GM21360 (cell line): Measurements from ENCODE around the gene CALML5.

Experiments
- ATAC-seq: cut with Tn5 transposase; IDR thresholded peaks from one replicate; pipeline ENCODE4 v1.9.1; 2021; ENCODE audit warnings: mild to moderate bottlenecking, moderate library complexity; ENCODE audit not compliant: unreplicated experiment

Gene CALML5

DNA sequence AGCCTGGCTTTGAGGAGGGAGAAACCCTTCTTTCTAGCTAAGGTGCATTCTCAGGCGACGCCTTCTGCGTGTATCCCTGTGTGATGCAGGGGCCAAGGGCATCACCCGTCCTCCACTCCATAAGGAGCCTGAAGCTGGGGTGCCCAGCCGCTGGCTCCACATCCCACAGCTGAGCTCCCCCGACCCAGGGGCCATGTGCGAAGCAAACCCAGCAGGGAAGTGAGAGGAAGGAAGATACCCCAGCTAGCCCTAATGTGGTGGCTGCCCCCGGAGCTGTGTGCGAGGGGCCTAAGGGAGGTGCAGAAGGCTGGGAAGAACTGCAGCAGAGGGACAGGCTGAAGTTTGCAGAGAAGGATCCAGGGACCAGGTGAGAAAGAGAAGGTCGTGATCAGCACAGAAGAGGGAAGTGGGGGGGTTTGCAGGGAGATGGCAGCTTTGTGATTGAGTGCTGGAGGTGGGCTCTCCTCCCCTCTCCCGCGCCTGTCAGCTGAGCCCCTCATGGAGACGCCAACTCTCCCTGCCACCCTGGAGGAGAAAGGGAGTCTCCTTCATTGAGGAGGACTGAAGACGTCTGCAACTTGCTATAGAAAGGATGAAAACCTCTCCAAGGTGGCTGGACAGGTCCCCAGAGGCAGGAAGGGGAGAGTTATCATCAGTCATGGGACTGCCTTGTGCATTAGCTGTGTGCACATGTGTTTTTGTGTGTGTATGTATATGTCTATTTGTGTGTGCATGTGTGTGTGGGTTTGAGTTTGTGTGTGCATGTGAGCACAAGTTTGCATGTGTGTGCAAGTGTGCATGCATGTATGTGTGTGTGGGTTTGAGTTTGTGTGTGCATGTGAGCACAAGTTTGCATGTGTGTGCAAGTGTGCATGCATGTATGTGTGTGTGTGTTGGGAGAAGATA lies 3.5 kb upstream of the CALML5 start:
- ATAC-seq = no peak

DNA sequence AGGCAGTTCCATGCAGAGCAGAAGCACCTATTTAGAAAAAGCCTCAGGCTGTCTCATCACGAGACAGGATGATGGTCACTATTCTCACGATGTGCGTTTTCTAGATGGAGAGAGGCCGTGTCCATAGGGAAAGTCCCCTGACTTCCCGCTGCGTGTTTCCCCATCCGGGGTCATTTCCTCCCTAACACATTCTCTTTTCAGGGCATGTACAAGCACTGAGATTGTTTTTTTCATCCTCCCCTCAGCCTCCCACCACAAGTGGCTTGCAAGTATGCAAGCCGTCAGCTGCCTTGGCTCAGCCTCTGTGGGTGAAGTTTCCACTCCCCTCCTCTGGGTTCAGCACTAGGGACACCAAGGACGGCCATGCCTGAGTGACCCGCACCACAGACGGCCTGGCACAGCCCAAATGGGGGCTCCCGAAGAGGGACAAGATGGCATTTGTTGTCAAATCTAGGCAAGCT lies 2.7 kb upstream of the CALML5 start:
- ATAC-seq = no peak

DNA sequence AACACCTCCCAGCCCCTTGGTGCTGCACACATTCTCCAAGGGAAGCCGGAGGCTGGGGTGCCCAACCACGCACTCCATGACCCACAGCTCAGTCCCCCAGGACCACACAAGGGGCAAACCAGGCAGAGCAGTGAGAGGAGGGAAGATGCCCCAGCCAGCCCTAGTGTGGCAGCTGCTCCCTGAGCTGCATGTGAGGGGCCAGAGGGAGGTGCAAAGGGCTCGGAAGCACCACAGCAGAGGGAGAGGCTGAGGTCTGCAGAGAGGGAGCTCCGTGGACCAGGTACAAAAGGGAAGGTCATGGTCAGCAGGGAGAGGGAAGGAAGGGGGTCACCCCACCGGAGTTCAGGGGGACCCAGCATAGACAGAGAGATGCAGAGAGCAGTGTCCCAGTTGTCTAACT lies 1.5 kb upstream of the CALML5 start:
- ATAC-seq = no peak

DNA sequence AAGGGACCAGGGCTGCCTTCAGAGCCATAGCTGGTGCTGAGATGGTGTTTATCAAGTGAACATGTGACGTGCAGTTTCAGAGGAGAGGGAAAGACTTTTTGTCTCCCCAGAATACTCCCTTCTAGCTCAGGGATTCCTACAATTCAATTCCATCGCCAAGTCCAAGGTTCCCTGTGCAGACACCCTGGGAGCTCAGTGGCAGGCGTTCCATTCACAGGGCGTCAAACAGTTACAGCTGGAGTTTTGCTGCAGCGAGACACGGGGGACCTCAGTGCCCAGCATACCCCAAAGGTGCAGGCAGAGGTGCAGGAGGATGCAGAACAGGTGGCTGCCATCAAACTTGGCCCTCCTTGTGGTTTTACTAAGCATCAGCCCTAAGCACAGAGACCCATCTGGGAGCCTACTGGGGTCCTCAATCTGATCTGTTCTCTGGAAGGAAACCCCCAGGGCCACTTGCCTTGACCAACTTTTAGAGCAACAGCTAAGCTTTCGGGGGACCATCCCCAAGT lies 846 bp upstream of the CALML5 start:
- ATAC-seq = no peak

DNA sequence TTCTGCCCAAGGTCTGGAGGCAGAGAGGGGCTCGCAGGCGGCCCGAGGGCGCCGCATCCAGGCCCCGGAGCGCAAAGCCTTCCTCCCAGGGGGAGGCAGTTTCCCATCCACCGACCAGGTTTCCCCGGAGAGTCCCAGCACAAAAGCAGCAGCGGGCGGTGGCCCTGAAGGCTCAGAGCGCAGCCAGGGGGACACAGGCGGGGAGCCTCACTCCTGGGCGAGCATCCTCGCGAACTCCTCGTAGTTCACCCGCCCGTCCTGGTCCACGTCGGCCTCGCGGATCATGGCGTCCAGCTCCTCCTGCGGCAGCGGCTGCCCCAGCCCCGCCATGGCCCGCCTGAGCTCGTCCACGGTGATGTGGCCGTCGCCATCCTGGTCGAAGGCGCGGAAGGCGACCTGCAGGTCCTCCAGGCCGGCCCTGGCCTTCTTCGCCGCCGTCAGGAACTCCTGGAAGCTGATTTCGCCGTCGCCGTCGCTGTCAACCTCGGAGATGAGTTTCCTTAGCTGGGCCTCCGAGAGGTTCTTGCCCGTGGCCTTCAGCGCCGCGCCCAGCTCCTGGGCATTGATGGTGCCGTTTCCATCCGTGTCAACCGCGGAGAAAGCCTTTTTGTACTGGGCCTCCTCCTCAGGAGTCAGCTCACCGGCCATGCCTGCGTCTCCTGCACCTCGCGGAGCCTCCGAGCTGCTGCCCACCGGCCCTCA lies 428 bp downstream of the CALML5 start:
- no peak for ATAC-seq

DNA sequence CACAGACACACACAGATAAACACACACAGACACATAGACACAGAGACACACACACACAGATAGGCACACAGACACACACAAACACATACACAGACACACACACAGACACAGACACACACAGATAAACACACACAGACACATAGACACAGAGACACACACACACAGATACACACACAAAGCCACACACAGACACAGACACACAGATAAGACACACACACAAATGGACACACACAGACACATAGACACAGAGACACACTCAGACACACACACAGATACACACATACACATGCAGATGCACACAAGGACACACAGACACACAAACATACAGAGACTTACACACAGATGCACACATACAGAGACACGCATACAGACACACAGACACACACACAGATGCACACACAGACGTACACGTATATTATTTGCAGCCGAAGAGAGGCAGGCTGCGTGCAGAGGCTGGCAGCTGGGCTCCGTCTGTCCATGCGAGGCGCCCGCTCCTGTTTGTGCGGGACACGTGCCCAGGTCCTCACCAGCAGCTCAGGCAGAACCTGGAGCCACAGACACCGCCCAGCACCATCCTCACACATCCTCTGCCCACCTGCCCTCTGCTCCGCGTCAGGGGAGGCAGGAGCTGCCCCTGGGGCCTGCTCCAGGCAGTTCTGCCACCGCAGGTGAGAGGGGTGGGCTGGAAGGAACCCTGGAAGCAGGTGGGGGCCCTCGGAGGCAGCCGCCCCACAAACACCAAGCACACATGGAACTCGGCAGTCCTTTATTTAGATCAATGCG lies 1.2 kb downstream of the CALML5 start:
- no peak for ATAC-seq

DNA sequence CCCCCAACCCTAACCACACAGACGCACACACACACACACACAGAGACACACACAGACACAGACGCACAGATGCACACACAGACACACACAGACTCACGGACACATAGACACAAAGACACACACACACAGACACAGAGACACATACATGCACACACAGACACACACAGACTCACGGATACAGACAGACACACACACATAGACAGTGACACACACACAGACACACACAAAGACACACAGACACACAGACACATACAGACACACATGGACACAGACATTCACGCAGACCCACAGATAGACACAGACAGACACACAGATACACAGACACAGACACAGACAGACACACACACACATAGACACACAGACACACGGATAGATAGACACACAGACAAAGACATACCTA lies 2.1 kb downstream of the CALML5 start:
- ATAC-seq = no peak

DNA sequence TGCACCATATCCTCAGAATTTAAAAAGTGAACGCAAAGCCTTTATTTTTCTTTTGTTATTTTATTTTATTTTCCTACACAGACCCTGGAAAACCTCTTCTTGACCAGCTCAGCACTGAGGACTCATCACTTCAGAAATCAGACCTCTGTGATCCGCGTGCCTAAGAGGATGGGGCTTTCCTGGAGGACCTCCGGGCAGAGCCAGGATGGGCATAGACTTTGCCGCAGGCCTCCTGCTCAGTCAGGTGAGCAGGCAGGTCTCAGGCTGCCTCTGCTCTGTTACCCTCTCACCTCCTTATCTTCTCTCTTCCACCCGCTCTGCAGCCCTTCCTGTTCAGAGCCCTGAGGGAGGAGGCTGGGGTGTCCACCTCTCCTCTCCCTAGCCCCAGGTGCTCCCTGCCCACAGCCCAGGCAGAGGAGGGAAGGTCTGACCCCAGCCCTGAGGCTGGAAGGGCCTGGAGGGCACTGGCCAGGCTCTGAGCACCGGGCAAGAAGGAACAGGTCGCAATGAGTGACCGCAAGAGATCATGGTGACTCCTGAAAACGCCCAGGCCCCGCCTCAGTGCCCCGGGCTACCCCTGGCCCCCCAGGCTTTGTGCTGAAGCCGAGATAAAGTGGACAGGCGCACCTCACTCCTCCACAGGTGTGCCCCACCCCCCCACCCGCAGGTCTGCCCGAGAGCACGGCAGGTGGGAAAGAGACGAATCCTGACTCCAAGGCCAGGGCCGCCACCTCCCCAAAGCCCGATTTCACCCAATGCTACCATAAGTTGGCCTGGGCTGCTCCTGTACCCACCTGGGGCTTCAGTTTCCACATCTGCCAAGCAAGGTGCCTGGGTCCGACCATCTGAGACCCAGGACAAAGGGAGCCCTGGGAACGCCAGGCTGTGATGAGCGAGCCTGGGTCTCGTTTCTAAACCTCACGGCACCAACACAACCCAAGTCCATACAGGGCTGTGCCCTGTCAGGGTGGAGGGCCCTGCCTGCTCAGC lies 2.8 kb downstream of the CALML5 start:
- no peak for ATAC-seq

DNA sequence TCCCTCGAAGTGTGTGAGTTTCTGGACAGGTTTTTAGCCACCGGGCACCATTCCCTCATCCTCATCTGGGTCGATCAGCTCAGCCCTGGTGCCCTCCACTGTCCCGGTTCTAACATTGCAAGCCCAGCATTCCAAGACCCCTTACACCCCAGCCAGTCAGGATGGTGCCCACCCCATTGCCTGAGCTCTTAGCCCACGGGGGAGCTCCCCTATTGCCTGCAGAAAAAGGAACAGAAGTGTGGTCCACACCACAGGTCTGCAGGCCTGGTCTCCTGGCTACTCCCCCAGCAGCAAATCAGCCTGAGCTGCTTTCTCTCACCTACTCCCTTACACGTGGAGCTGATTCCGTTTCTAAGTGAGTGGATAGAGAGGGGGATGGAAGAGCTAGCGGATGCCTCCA lies 4.8 kb downstream of the CALML5 start:
- ATAC-seq = no peak

DNA sequence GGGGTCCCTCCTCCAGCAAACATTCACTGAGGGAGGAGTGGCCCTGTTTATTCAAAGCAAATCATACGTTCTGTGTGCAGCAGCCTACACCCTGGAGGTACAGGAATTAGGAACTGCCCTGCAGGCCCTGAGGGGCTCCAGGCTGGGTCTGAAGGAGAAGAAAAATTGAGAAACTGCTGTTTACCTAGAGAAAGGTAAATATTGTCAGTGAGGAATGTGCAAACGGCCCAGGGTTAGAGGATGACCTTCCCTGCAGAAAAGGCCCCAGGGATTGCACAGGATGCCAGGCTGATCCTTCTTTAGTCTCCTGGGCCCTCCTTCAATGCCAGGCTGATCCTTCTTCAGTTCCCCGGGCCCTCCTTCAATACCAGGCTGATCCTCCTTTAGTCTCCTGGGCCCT lies 5.7 kb downstream of the CALML5 start:
- ATAC-seq = no peak

DNA sequence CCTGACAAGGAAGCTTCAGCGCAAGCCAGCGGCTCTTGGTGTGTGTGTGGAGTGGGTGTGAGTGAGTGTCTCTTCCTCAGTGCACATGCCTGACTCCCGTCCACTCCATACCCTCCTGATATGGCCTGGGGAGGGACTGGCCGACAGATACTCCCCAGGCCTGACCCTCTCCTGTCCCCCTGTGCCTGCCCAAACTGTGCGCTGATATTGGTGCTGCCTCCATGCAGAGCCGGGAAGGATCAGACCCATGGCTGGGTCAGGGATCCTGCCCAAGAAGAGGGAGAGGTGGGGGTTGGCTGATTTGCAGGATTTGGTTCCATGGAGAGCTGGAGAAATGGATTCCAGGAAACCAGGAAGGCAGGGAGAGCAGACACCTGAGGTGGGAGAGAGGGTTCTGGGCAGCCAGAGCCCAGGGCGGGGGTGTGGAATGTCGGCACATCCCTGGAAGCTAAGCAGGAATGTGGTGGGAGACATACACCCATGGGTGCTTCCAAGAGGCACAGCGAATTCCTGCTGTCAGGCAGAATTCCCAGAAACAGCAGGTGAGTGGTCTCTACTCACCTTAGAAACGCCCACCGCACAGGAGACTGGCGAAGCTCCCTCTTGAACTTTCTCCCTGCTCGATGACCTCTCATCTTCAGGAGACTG lies 6.3 kb downstream of the CALML5 start:
- no peak for ATAC-seq

DNA sequence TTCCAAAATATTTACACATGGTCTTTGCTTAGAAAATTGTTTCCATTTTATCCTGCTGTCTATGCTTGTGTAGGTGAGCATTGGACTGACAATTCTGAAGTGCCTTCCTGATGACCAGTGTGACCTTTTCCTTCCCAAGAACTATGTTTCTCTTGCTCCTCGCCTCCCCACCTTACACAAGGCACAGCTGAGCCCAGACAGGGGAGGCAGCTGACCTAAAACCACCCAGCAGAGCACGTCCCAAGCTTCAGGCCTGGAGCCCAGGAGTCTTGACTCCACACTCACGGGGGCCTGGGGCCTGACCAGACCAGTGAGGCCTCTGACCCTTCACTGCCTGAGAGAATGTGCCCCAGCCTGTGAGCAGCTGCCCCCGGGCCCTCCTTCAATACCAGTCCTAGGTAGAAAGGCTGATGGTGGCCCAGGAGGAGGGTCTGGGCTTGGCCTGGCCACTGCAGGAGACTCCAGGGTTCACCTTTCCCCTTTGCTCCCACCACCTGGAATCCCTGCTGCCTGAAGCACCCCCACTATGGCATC lies 7.0 kb downstream of the CALML5 start:
- ATAC-seq = no peak

DNA sequence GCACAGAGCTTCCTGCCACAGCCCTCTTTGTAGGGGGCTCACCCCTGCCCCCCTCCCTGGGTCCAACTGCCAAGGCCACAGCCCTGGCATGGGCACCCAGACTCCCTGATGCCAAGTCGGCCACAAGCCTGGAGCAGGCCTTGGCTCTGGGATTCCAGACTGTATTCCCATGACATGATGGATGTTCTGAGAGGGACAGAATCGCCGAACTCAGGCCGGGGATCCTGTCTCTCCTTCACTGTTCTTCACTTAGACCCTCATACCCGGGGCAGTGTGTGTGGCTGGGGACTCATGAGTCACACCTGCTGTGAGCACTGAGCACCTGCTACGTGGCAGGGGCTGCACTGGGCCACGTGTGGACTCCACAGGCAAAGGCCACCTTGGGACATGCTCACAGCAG lies 7.9 kb downstream of the CALML5 start:
- no peak for ATAC-seq

DNA sequence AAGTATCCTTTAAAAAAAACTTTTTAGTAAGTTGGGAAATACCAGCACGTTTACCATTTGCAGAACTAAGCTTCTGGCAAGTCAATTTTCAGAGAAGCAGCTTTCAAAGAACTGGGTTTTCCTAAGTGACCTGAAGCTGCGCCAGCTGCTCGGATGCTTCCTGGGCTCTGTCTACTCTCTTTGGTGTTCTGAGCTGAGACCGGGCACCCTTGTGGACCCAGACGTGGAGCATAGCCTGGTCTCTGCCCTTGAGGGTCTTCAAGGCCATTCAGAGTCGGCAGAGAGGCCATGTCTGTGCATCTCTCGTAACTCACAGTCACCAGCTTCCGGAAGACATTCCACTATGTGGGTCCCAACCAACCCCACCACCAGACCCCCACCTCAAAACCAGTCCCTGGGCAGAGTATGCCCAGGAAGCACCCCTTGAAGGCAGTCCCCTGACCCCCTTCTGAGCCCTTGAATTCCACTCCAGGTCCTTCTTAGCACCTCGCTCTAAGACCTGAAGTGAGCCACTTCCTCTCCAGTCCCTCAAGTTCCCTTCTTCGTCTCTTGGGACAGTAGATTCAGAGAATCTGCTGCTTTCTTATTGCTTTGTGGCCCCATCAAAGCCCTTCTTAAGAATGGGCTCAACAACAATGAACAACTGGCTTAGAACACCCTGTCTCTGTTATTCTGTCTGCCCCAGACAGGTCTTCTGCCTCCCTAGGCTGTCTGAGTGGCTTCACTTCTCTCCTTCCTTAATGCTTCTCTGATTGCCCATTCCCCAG lies 8.5 kb downstream of the CALML5 start:
- ATAC-seq = no peak

DNA sequence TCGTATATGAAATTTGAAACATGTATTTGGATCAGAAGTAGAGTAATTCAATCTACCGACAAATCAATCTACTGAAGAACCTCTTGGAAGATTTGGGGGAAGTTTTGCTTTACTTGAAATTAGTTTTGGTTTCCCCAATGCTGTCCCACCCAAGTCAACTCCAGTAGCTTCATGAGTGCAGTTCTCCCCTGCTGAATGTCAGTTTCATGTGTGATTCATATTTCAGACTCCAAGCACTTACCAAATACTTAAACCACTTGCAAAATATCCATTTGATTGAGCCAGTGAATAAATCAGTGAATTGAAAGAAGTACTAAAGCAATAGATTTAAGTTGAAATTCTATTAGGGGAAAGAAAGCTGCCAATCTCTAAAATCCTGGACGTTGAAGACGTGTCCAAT lies 9.3 kb downstream of the CALML5 start:
- ATAC-seq = no peak

DNA sequence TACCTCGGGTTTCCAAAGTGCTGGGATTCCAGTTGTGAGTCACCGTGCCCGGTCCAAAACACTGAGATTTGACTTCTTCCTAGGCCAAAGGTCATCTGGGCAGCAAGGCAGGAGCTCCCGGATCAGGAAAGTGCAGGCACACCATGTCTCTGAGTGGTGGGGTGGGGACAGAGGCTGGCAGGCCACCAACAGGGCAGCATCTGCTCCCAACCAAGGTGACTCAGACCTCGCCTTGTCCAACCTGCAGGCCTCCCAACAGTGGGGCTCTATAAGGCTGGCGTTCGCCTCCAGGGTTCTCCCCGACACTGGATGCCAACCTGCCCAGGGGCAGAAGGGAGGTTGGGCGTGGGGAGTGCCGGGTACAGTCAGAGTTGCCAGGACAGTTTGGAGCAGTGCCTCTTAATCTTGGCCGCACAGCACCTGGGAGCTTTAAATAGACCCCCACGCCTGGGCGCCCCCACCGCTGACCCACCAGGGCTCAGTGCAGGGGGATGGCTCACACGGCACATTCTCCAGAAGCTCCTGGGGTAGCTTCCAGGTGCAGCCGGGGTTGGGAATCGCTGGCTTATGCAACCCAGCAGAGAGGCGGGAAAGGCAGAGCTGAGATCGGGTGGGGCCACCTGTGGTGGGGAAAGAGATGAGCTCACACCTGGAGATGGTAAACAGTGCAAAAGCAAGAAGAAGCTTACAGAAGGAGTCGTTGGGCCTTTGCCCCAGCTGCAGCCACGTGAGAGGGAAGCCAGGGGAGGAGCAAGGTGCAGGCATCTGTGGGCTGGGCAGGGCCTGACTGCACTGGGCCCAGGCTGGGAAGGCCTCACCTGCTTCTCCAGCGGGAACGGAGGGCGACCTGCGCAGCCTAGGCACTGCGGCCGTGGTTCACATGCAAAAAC lies 10.9 kb downstream of the CALML5 start:
- ATAC-seq = no peak

DNA sequence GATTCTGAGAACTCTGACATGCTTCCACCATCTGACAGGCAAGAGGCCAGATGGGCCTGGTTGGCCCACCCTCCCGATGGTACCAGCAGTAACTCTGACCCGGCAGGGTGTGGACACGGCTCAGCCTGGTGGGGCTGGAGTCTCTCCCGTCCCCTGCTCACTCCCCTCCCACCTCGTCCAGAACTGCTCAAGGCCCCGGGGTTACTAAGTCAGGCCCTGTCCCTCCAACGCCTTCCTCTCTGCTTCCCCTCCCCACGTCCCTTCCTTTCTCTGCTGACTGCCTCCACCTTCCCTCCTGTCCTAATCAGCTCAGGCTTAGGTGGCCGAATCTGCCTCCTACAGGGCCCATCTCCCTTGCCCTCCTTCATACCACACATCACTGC lies 12.5 kb downstream of the CALML5 start:
- no peak for ATAC-seq
